ENCODE measurements around the gene GID8.

Gene GID8

GRCh38 chr20:62943396-62943795 lies 5.4 kb downstream of the GID8 start:
- Mint-ChIP-seq H3K4me3 (no peak overlapping the region), H3K36me3 (peaks cover 5% of the 10 kb centered on the region), H3K9me3 (no peaks in the 10 kb centered on the region), H3K27me3 (no peaks in the 10 kb centered on the region), H3K27ac (no peak overlapping the region), H3K4me1 (peaks cover 49% of the 10 kb centered on the region)

DNA sequence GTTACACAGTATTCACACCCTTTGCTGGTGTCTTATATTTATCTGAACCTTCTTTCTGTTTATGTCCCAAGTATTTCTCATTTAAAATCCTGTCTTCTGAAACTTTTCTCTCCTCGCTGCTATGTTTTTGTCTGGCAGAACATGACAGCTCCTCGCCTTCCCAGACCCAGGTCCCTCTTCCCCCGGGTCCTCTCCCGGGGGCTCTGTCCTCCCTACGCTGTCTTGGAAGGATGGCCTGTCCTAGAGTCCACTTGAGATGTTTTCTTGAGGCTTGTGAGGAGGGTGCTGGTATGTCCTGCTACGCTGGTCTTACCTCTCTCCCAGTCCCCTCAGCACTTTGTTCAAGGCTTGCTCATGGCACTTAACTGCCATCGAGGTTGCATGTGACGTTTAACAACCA lies 6.2 kb downstream of the GID8 start:
- Mint-ChIP-seq H3K9me3 (no peaks in the 10 kb centered on the region), H3K27me3 (no peaks in the 10 kb centered on the region), H3K4me1 (peaks cover 42% of the 10 kb centered on the region), H3K27ac (peak overlapping the region; percentile 14), H3K4me3 (no peak overlapping the region), H3K36me3 (peaks cover 8% of the 10 kb centered on the region)

GRCh38 chr20:62944746-62945145 lies 6.8 kb downstream of the GID8 start:
- H3K27ac Mint-ChIP-seq: no peak overlapping the region
- no peaks in the 10 kb centered on the region for H3K27me3 Mint-ChIP-seq
- peaks cover 8% of the 10 kb centered on the region for H3K36me3 Mint-ChIP-seq
- peaks cover 38% of the 10 kb centered on the region for H3K4me1 Mint-ChIP-seq
- no peaks in the 10 kb centered on the region for H3K9me3 Mint-ChIP-seq
- H3K4me3 Mint-ChIP-seq: no peak overlapping the region

DNA sequence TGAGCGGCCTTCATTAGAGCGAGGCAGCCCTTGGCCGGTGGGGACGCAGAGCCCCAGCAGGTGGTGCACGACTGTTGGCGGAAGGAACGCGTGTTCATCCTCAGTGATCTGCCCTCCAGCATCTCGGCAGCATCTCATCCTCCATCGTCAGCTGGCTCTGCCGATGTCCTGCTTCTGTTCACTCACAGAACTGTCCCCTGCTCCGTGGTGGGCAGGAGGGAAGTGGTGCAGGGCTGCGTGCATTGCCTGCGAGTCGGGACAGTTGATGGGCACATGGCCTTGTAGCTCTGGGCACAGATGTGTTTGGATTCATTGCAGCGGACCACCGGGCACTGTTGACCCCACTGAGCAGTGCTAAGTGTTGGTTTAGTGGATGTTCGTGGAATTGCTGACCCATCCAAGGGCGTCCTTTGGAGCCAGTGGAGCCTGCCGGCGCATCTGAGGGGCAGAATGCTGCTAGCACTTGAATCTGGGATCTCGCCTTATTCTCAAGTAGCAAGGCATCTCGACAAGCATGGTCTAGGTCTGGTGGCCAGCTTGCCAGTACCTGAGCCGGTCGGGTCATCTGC lies 7.9 kb downstream of the GID8 start:
- Mint-ChIP-seq H3K4me3 (no peak overlapping the region), H3K27me3 (no peaks in the 10 kb centered on the region), H3K36me3 (peaks cover 14% of the 10 kb centered on the region), H3K27ac (no peak overlapping the region), H3K4me1 (peaks cover 34% of the 10 kb centered on the region), H3K9me3 (no peaks in the 10 kb centered on the region)

DNA sequence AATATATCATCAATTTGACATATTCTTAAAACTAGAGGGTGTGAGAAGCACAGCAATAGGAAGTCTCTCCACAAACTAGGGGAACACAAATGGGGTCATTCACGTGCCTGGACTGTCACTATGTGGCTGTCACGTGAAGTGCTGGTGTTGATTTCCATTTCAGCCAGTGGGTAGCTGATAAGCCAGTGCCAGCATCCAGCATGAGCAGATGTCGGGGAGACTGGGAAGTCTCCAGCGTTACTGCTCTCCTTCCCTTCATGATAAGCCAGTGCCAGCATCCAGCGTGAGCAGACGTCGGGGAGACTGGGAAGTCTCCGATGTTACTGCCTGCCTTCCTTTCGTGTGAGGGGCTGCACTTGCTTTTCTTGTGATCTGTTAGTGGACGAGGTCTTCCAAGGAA lies 9.0 kb downstream of the GID8 start:
- H3K4me3 Mint-ChIP-seq: no peak overlapping the region
- H3K27me3 Mint-ChIP-seq: no peaks in the 10 kb centered on the region
- H3K4me1 Mint-ChIP-seq: peaks cover 29% of the 10 kb centered on the region
- no peak overlapping the region for H3K27ac Mint-ChIP-seq
- no peaks in the 10 kb centered on the region for H3K9me3 Mint-ChIP-seq
- peaks cover 14% of the 10 kb centered on the region for H3K36me3 Mint-ChIP-seq

DNA sequence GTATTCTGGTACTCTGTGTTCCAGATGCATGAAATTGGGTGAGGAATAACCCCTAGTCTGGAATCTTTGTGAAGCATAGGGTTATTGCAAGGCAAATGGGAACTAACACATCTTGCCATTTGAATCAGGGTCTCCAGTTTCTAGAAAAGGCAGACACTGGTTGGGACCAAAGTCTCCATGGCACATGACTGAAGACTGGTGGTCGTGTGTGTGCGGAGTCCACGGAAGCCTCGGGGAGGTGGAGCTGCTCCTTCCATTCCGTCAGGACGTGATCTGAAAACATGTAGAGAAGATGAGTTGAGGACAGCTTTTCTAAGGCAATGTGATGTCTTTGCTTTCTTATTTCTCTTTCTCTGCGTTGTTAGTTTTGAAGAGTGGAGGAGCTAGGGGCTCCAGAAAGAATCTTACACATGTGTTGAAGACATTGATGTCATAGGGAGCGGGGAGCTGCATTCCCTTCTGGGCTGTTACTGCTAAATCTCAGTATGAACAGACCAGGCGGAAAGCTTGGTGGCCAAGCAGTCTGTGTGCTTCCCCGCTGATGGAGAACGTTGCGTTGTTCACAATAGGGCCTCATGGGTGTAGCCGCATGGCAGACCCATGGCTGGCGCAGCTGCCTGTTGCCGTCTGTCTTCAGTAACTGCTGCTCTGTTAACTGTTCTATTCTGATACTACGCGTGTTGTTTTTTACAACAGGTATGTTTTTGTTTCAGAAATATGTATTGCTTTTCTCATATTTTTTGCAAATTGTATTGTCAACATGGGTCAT lies 9.8 kb downstream of the GID8 start:
- Mint-ChIP-seq H3K4me1 (peaks cover 27% of the 10 kb centered on the region), H3K4me3 (no peak overlapping the region), H3K9me3 (no peaks in the 10 kb centered on the region), H3K36me3 (peaks cover 14% of the 10 kb centered on the region), H3K27me3 (no peaks in the 10 kb centered on the region), H3K27ac (no peak overlapping the region)

DNA sequence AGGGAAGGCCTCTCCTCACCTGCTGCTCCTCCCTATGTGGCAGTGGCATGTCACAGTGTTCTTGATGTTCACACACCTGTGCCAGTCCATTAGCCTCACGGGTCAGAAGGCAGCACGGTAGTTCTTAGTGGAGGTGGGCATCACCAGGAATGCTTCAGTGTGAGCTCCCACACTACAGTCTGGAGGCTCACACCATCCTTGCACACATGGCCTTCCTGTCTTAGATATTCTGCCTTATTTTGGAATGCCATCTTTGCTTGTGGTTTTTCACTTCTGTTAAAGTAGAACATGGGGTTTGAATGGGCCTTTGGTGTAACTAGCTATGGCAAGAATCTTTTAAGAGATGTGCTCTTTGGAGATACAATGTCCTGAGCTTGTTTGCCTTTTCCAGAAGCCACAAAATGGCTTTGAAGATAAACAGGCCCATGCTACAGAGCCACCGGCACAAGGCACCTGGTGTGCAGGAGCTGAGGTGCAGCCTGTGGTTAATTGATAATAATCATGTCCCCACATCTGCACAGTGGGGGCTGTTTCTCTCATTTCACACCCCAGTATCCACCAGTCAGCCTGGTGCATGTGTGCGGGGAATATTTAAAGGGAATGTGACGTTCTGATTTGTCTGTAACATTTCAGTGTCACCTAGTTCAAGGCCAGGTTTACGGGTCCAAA lies 11.3 kb downstream of the GID8 start:
- H3K27ac Mint-ChIP-seq: no peak overlapping the region
- H3K36me3 Mint-ChIP-seq: peaks cover 12% of the 10 kb centered on the region
- H3K27me3 Mint-ChIP-seq: no peaks in the 10 kb centered on the region
- no peaks in the 10 kb centered on the region for H3K9me3 Mint-ChIP-seq
- peaks cover 33% of the 10 kb centered on the region for H3K4me1 Mint-ChIP-seq
- H3K4me3 Mint-ChIP-seq: no peak overlapping the region

GRCh38 chr20:62949962-62950361 lies 12.0 kb downstream of the GID8 start:
- peaks cover 12% of the 10 kb centered on the region for H3K36me3 Mint-ChIP-seq
- peak overlapping the region; percentile 65 for H3K27ac Mint-ChIP-seq
- no peaks in the 10 kb centered on the region for H3K9me3 Mint-ChIP-seq
- H3K4me3 Mint-ChIP-seq: no peak overlapping the region
- no peaks in the 10 kb centered on the region for H3K27me3 Mint-ChIP-seq
- peaks cover 36% of the 10 kb centered on the region for H3K4me1 Mint-ChIP-seq

DNA sequence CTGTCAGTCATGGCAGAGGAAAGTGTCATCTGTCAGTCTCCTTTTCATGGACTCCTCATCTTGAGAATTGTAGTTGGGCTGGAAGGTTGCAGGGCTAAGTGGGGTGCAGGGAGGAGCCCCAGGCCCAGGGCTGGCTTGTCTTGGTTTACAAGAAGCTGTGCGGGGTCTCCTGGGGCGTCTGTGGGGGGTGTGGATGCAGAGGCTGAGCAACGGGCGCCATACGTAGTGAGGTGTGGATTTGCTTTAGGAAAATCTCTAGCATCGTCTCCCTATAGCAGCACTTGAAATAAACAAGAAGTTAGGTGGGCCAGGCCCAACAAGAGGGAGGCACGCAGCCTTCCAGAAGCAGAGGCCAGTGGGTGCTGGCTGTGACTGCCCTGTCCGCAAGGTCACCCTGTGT lies 12.8 kb downstream of the GID8 start:
- Mint-ChIP-seq H3K9me3 (no peaks in the 10 kb centered on the region), H3K27ac (no peak overlapping the region), H3K36me3 (peaks cover 12% of the 10 kb centered on the region), H3K27me3 (no peaks in the 10 kb centered on the region), H3K4me3 (no peak overlapping the region), H3K4me1 (peaks cover 36% of the 10 kb centered on the region)

GRCh38 chr20:62951143-62951895 lies 13.4 kb downstream of the GID8 start:
- peaks cover 12% of the 10 kb centered on the region for H3K36me3 Mint-ChIP-seq
- H3K4me1 Mint-ChIP-seq: peaks cover 36% of the 10 kb centered on the region
- no peak overlapping the region for H3K4me3 Mint-ChIP-seq
- H3K27ac Mint-ChIP-seq: no peak overlapping the region
- H3K27me3 Mint-ChIP-seq: no peaks in the 10 kb centered on the region
- H3K9me3 Mint-ChIP-seq: no peaks in the 10 kb centered on the region

GRCh38 chr20:62951896-62952372 lies 14.0 kb downstream of the GID8 start:
- H3K36me3 Mint-ChIP-seq: peaks cover 10% of the 10 kb centered on the region
- peak overlapping the region; percentile 36 for H3K4me3 Mint-ChIP-seq
- no peaks in the 10 kb centered on the region for H3K9me3 Mint-ChIP-seq
- no peaks in the 10 kb centered on the region for H3K27me3 Mint-ChIP-seq
- H3K27ac Mint-ChIP-seq: peak overlapping the region; percentile 41
- H3K4me1 Mint-ChIP-seq: peaks cover 36% of the 10 kb centered on the region

DNA sequence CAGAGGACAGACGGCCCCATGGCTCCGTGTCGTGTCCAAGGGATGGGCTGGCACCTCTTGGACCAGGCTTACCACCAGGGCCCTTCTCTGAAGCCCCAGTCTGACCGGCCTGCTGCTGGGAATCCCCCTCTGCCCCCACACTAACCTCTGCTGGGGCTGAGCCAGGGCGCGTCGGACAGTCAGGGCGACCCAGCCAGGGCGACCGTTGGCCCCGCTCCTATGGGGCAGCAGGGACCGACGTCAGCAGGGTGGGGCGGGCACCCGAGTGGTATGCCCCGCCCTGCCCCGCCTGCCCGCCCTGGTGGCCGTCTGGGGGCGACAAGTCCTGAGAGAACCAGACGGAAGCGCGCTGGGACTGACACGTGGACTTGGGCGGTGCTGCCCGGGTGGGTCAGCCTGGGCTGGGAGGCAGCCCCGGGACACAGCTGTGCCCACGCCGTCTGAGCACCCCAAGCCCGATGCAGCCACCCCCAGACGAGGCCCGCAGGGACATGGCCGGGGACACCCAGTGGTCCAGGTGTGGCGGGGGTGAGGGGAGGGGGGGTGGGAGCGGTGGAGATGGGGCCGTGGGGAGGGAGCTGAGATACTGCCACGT lies 14.5 kb downstream of the GID8 start, which contains the start of gene SLC17A9:
Gene SLC17A9, plus strand, starts transcription at position 337 of the 595 bp plus-strand sequence. Its CDS starts 122 bp downstream, at position 459.
- Mint-ChIP-seq H3K36me3 (peaks cover 10% of the 10 kb centered on the region), H3K4me1 (peaks cover 31% of the 10 kb centered on the region), H3K27me3 (no peaks in the 10 kb centered on the region), H3K9me3 (no peaks in the 10 kb centered on the region), H3K4me3 (peak within 1 kb of the TSS; percentile 39), H3K27ac (peak within 1 kb of the TSS; percentile 41)

DNA sequence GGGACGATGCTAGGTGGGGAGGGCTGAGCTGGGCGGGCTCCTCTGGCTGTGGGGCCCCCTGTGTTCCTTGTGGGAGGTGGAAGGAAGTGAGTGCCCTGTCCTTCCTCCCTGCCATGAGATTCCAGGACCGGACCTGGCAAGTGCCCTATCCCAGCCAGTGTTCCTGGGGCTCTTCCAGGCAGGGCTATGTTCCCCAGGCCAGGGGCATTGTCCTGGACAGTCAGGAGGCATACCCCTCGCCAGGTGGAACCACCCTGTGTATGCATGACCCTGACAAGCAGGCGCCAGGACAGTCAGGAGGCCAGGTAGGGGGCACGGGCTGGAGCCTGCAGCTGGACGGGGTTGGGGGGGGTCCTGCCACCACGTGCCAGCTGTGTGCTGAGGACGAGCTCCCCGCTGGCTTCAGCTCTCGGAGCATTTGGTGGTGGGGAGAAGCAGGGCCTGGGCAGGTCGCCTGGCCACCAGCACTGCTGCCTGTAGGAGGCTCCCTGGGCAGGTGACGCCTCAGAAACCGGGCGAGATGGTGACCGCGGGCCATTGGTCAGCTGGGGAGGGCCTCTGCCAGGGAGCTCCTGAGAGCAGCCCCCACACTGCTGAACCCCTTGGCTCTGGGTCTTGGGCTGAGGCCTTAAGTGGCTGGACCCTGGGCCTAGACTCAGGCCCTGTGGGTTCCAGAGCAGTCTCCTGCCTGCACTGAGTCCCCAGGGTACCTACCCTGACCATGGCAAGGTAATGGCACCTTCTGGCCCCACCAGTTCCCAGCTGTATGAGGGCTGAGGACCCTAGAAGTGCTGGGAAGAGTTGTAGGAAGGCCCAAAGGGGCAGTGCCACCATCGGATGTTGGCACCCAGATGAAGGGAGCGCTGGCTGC lies 15.3 kb downstream of the GID8 start:
- peaks cover 30% of the 10 kb centered on the region for H3K4me1 Mint-ChIP-seq
- peak overlapping the region; percentile 73 for H3K4me3 Mint-ChIP-seq

More for the DNA sequence above, 15.3 kb downstream of the GID8 start:
- H3K36me3 Mint-ChIP-seq: peaks cover 10% of the 10 kb centered on the region
- H3K9me3 Mint-ChIP-seq: no peaks in the 10 kb centered on the region
- H3K27ac Mint-ChIP-seq: no peak overlapping the region
- no peaks in the 10 kb centered on the region for H3K27me3 Mint-ChIP-seq

Measured in activated naive CD4-positive, alpha-beta T cell treated with anti-CD3 and anti-CD28 coated beads, Interleukin-2, amount 50 U/mL, for 24 hours (primary cell).